ENCODE measurements around the gene CHN1.
A peak's percentile ranks its signal among the peaks of the same experiment; 100 is the strongest.

The CHN1 gene, protein sequence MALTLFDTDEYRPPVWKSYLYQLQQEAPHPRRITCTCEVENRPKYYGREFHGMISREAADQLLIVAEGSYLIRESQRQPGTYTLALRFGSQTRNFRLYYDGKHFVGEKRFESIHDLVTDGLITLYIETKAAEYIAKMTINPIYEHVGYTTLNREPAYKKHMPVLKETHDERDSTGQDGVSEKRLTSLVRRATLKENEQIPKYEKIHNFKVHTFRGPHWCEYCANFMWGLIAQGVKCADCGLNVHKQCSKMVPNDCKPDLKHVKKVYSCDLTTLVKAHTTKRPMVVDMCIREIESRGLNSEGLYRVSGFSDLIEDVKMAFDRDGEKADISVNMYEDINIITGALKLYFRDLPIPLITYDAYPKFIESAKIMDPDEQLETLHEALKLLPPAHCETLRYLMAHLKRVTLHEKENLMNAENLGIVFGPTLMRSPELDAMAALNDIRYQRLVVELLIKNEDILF

DNA sequence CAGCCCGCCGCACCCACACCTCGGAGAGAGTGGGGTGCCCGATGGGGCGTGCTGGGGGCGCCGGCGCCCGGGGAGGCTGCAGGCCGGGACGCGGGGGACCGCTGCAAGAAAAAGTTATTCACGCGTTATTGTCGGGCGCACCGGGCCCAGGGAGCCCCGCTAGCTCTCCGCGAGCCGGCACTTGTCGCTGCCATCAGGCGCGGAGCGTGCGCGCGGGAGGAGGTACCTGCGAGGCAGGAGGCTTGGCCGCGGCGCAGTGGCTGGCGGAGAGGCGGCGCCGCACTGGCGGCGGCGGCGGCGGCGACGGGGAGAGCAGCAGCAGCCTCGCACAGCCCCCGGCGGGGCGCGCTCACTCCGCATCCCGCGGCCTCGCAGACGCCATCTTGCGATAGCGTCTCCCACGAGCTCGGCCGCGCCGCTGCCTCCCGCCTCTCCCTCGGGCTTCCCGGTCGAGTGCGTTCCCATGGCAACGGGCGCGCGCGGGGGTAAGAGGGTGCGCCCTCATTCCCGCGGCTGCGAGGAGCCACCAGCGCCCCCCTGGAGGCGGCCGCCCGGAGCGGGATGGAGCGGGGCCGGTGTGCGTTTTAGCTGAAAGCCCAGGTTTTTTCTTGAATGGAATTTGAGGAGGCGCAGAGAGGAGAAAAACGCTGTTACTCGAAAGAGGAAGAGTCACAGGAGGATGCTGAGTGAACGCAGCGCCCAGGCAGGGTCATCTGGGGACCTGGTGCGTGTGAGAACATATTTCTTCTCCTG lies at the start of gene CHN1:
Gene CHN1 (minus strand): TSS at position 402 of the 753 bp plus-strand sequence. CDS start 469 bp downstream, outside the sequence.
- TF ChIP-seq, protein P1, sequence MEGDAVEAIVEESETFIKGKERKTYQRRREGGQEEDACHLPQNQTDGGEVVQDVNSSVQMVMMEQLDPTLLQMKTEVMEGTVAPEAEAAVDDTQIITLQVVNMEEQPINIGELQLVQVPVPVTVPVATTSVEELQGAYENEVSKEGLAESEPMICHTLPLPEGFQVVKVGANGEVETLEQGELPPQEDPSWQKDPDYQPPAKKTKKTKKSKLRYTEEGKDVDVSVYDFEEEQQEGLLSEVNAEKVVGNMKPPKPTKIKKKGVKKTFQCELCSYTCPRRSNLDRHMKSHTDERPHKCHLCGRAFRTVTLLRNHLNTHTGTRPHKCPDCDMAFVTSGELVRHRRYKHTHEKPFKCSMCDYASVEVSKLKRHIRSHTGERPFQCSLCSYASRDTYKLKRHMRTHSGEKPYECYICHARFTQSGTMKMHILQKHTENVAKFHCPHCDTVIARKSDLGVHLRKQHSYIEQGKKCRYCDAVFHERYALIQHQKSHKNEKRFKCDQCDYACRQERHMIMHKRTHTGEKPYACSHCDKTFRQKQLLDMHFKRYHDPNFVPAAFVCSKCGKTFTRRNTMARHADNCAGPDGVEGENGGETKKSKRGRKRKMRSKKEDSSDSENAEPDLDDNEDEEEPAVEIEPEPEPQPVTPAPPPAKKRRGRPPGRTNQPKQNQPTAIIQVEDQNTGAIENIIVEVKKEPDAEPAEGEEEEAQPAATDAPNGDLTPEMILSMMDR (IDR thresholded peaks at IDR 0.05; ENCODE audit: insufficient read depth, low read length, missing control alignments) = peak; percentile 4
- ChIA-PET CTCF (interaction anchor here (0.8 to 6.0 kb wide), 14 partner anchors 10 to 428 kb away, joined by 3 to 33 read pairs (median 6); no protein-coding TSS in a partner anchor), POLR2A (no interaction called here)
- no peak for DNase-seq (ENCODE audit: low read depth, low spot score)
- H3K4me3 ChIP-seq (ENCODE audit: low read depth, low read length) = peak within 1 kb of the TSS; percentile 64

DNA sequence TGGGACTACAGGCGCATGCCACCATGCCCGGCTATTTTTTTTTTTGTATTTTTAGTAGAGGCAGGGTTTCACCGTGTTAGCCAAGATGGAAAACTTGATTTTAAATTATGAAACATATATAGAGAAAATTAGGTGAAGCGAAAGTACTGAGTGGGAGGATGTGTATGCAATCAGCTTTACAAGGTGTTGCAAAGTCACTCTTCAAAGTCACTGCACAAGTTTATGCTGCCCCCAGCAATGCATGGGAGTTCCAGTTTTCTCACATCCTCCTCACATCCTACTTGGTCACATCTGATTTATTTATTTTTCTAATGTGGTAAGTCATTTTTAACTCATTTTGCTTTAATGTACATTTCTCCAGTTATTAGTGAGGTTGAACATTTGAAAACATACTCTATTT lies 49.2 kb upstream of the CHN1 start:
- TF ChIP-seq, protein P1 (IDR thresholded peaks at IDR 0.05; ENCODE audit: insufficient read depth, low read length, missing control alignments) = no peak
- DNase-seq (ENCODE audit: low read depth, low spot score) = no peak
- ChIA-PET POLR2A (no interaction called here), CTCF (interaction anchor here (0.7 to 1.0 kb wide), 2 partner anchors 11 to 16 kb away, joined by 3 read pairs; no protein-coding TSS in a partner anchor)
- H3K4me3 ChIP-seq (ENCODE audit: low read depth, low read length) = no peak overlapping the region

GRCh38 chr2:175049661-175050060 lies 44.5 kb upstream of the CHN1 start:
- DNase-seq (ENCODE audit: low read depth, low spot score) = no peak
- POLR2A ChIA-PET = no interaction called here
- CTCF ChIA-PET = interaction anchor here (1.3 to 1.7 kb wide), 3 partner anchors 13 to 202 kb away, joined by 3 to 6 read pairs (median 4); no protein-coding TSS in a partner anchor
- no peak overlapping the region for H3K4me3 ChIP-seq (ENCODE audit: low read depth, low read length)
- TF ChIP-seq, protein P1 (IDR thresholded peaks at IDR 0.05; ENCODE audit: insufficient read depth, low read length, missing control alignments) = no peak

GRCh38 chr2:175048275-175048674 lies 43.1 kb upstream of the CHN1 start:
- no peak overlapping the region for H3K4me3 ChIP-seq (ENCODE audit: low read depth, low read length)
- DNase-seq (ENCODE audit: low read depth, low spot score) = no peak
- ChIA-PET CTCF (interaction anchor here (0.6 to 1.7 kb wide), 6 partner anchors 8 to 203 kb away, joined by 3 to 4 read pairs (median 3); no protein-coding TSS in a partner anchor), POLR2A (no interaction called here)
- TF ChIP-seq, protein P1 (IDR thresholded peaks at IDR 0.05; ENCODE audit: insufficient read depth, low read length, missing control alignments) = no peak

DNA sequence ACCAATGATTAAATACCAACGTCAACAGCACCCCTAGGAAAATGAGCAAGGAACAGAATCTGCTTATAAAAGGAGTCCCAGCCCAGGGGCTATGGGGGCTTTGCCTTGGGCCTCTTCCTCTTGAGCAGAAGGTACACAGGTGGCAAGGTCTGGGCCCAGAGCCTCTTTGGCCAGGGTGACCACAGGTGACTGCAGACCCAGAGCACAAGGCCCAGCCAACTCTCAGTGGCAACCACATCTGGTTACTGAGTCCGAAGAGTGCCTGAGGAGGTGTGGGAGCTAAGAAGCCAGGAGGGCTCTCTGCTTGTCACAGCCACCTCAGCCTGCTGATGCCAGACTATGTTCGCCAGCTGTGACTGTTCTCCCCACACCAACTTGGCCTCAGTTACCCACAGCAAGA lies 34.3 kb upstream of the CHN1 start:
- TF ChIP-seq, protein P1 (IDR thresholded peaks at IDR 0.05; ENCODE audit: insufficient read depth, low read length, missing control alignments) = no peak
- DNase-seq (ENCODE audit: low read depth, low spot score) = no peak
- ChIA-PET POLR2A (no interaction called here), CTCF (interaction anchor here (1.0 to 2.7 kb wide), 3 partner anchors 8 to 339 kb away, joined by 3 to 9 read pairs (median 8); no protein-coding TSS in a partner anchor)
- no peak overlapping the region for H3K4me3 ChIP-seq (ENCODE audit: low read depth, low read length)
